Astrocyte of the cerebellum (primary cell): ENCODE results near the gene NBL1.

Experiments used
- DNase-seq: peaks from one replicate; pipeline ENCODE4 v3.0.0-alpha.2; 2011; ENCODE audit warnings: low read depth
- H3K4me3 ChIP-seq: 2 replicates; pipeline ENCODE4 v1.5.1; 2011; ENCODE audit warnings: mild to moderate bottlenecking, low read depth, low read length, moderate library complexity
- CTCF ChIP-seq: IDR thresholded peaks from 2 replicates; pipeline ENCODE4 v1.5.1; 2012; ENCODE audit warnings: low read length, low read depth, moderate library complexity, mild to moderate bottlenecking; ENCODE audit errors: missing control alignments
- in situ Hi-C: cut with HindIII; loops from 2 replicates; pipeline ENCODE4 v1.10.0; 2017; ENCODE audit warnings: low sequenced_read_pairs

The NBL1 gene

DNA sequence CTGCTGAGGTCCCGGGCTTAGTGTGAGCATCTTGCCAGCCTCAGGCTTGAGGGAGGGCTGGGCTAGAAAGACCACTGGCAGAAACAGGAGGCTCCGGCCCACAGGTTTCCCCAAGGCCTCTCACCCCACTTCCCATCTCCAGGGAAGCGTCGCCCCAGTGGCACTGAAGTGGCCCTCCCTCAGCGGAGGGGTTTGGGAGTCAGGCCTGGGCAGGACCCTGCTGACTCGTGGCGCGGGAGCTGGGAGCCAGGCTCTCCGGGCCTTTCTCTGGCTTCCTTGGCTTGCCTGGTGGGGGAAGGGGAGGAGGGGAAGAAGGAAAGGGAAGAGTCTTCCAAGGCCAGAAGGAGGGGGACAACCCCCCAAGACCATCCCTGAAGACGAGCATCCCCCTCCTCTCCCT is 13.4 kb downstream of the NBL1 start:
- in situ Hi-C loops, result no loop called here
- H3K4me3 ChIP-seq, result no peak overlapping the region
- no peak for TF ChIP-seq CTCF
- DNase-seq, result no peak

GRCh38 chr1:19658186-19658585 is 14.1 kb downstream of the NBL1 start:
- no peak for TF ChIP-seq CTCF
- H3K4me3 ChIP-seq, result no peak overlapping the region
- in situ Hi-C loops, result no loop called here

DNA sequence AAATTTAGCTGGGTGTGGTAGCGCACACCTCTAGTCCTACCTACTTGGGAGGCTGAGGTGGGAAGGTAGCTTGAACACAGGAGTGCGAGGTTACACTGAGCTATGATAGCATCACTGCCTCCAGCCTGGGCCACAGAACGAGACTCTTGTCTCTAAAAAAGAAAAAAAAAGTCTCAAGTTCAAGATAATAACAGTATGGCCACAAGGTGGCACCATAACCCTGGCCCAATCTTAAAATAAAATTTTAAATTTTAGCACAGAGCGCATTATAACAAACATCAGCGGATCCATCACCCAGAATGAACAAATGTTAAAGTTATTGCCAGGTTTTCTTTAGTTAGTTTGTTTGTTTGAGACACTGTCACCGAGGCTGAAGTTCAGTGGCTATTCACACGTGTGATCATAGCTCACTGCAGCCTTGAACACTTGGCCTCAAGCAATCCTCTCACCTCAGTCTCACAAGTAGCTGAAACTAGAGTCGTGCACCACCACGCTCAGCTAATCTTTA is 17.7 kb downstream of the NBL1 start:
- DNase-seq, result peak; percentile 49
- H3K4me3 ChIP-seq, result no peak overlapping the region
- in situ Hi-C loops, result no loop called here
- TF ChIP-seq CTCF, result peak; percentile 57

More at GRCh38 chr1:19658186-19658585, 14.1 kb downstream of the NBL1 start:
- DNase-seq, result no peak

DNA sequence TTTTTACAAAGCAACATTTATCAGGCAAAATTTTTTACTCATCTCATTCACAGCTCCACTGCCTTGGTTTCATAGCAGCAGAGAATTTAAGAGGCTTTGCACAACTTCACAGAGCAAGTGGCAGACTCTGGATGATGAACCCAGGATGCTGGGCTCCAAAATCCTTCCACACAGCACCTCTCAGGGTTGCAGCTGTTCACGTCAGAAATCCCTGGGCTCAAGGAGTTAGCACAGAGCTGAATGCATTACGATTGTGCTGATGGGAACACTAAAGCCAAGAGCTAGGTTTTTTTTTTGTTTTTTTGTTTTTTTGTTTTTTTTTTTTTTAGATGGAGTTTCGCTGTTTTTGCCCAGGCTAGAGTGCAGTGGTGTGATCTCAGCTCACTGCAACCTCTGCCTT is 18.2 kb downstream of the NBL1 start:
- H3K4me3 ChIP-seq, result no peak overlapping the region
- TF ChIP-seq CTCF, result no peak
- in situ Hi-C loops, result no loop called here
- no peak for DNase-seq

DNA sequence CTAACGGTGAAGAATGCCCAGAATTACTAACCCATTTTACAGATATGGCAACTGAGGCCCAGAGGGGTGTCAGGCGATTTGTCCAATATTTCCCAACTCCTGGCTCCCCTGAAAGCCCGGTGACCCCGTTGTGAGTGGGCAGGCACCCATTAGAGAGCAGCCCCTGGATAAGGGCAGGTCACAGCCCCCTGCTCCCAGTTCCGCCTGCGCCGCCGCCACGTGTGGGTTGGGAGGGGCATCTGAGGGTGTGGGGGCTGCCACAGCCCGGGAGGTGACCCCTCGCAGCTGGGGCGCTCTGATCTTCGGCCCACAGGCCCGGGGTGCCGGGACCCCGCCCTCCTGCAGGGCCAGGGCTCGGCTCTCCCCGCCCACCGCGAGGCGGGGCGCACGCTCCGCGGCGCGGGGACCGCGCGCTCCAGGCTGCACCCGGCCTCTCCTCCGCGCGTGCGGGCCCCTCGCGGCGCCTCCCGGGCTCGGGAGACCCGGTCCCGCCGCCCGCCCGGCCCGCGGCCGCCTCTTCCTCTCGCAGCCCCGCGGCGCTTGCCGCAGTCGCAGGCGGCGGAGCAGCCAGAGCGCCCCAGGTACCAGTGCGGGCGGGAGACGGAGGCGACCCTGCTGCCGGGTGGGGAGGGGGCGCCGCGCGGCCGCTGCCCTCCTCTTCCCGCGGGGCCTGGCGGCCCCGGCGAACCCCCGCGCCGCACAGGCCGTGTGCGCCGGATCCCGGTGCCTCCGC is 20.5 kb downstream of the NBL1 start, which contains the start of gene HTR6:
HTR6 (plus strand) TSS at position 423 of the 733 bp plus-strand sequence. CDS start 879 bp downstream, outside the sequence.
- TF ChIP-seq CTCF, result no peak
- H3K4me3 ChIP-seq, result peak within 1 kb of the TSS; percentile 24
- DNase-seq, result no peak
- in situ Hi-C loops, result loop anchor here (5.0 kb wide), 1 partner anchor 43 kb away; no protein-coding TSS in a partner anchor

- in situ Hi-C loops, result loop anchor here (5.0 kb wide), 1 partner anchor 42 kb away; no protein-coding TSS in a partner anchor
- DNase-seq, result no peak
- H3K4me3 ChIP-seq, result no peak overlapping the region
- no peak for TF ChIP-seq CTCF
Measured at GRCh38 chr1:19665186-19665495, 21.0 kb downstream of the NBL1 start.
